K562 (cell line): ENCODE data around the gene PPFIA3. TPM values are rescaled to one million over a fixed set of nuclear protein-coding genes. Genes with fewer than 3 reads are reported as not detected.

ENCODE experiments used
- ADNP ChIP-seq: fragments of 200-800 bp; sonication (Bioruptor generic); IDR thresholded peaks from 2 replicates; pipeline ENCODE4 v1.6.1; 2016; ENCODE audit warnings: missing genetic modification characterization, missing compliant biosample characterization
- BCOR ChIP-seq: fragments of 450-650 bp; IDR thresholded peaks from 2 replicates; pipeline ENCODE4 v1.6.1; 2016
- CBX1 ChIP-seq: sonication (generic); IDR thresholded peaks from 2 replicates; pipeline ENCODE4 v1.6.1; 2016; ENCODE audit warnings: antibody characterized with exemption, low read depth, mild to moderate bottlenecking
- CBX5 ChIP-seq: IDR thresholded peaks from 2 replicates; pipeline ENCODE4 v1.6.1; 2014; ENCODE audit warnings: low read depth, borderline replicate concordance
- MXI1 ChIP-seq: IDR thresholded peaks from 2 replicates; pipeline ENCODE4 v1.6.1; 2011; ENCODE audit warnings: low read depth, mild to moderate bottlenecking, improper control_type of control experiment, low read length
- POLR2G ChIP-seq: fragments of 200-400 bp; formaldehyde crosslinking; IDR thresholded peaks from 2 replicates; pipeline ENCODE4 v1.6.1; 2017; ENCODE audit warnings: low read depth, mild to moderate bottlenecking, antibody characterized with exemption, low read length, moderate library complexity
- REST ChIP-seq, 2 experiments: fragments of 450-650 bp; formaldehyde crosslinking in 1 of 2; IDR thresholded peaks; 2 replicates each; pipeline versions ENCODE4 v1.4.0 to v1.6.1; 2014 to 2020; ENCODE audit warnings: mild to moderate bottlenecking in 2 of 2, borderline replicate concordance in 1 of 2, low read depth in 1 of 2
- RHOXF2B ChIP-seq: fragments of 250-450 bp; sonication (Bioruptor Pico); conservative IDR thresholded peaks from 2 replicates; pipeline ENCODE4 v1.5.1; 2021
- SMAD4 ChIP-seq: fragments of 250-450 bp; sonication (Bioruptor Pico); conservative IDR thresholded peaks from 2 replicates; pipeline ENCODE4 v1.8.0; 2021; ENCODE audit warnings: inconsistent platforms, mild to moderate bottlenecking, moderate library complexity
- STAT6 ChIP-seq: sonication (generic); formaldehyde crosslinking; IDR thresholded peaks from 2 replicates; pipeline ENCODE4 v1.8.1; 2023; ENCODE audit warnings: mild to moderate bottlenecking, missing genetic modification reagents
- ZNF583 ChIP-seq: fragments of 250-450 bp; sonication (Bioruptor Pico); IDR thresholded peaks from 2 replicates; pipeline ENCODE4 v1.4.0; 2020
- ZNF655 ChIP-seq: fragments of 250-450 bp; sonication (Bioruptor Pico); IDR thresholded peaks from 2 replicates; pipeline ENCODE4 v1.5.0; 2021
- polyA plus RNA-seq, 8 experiments: library from polyadenylated mRNA; depleted of rRNA in 4 of 8; stranded (reverse) in 5 of 8; unstranded in 3 of 8; fragments of >200 nt; fragmentation: Nextera tagmentation in 2 of 8; fragmentation: Illumina TruSeq in 1 of 8; extraction: Ambion mirVana in 2 of 8; extraction: Trizol in 1 of 8; gene quantifications; 2 replicates each; pipeline versions ENCODE4 v1.2.1 to v1.2.3, GENCODE V29; 2011 to 2014; ENCODE audit warnings: inconsistent platforms in 1 of 8, missing spikeins in 1 of 8
- total RNA-seq, 7 experiments: library from RNA; depleted of rRNA in 6 of 7; stranded (reverse); fragments of >200 nt in 6 of 7; fragmentation: Illumina TruSeq in 2 of 7; extraction: Trizol in 2 of 7; gene quantifications; 2 replicates each; pipeline versions ENCODE4 v1.2.1 to v1.2.3, GENCODE V29; 2011 to 2021; ENCODE audit warnings: low replicate concordance in 1 of 7
- TF ChIP-seq, protein P1 (sequence below), 2 experiments: IDR thresholded peaks; 2 replicates each; pipeline ENCODE4 v1.6.1; 2011; ENCODE audit warnings: borderline replicate concordance in 1 of 2, control low read depth in 1 of 2, low read depth in 1 of 2, low read length in 1 of 2, mild to moderate bottlenecking in 1 of 2, mixed read lengths in 1 of 2, moderate library complexity in 1 of 2; ENCODE audit not compliant: insufficient read depth in 1 of 2, insufficient read length in 1 of 2, poor library complexity in 1 of 2, severe bottlenecking in 1 of 2; ENCODE audit errors: extremely low read depth in 1 of 2

Gene PPFIA3
- total and polyA plus RNA-seq, 9 of the 15 experiments (the other 6 are each of a cell fraction or from before 2014, with no cell fraction given): 0.10 to 53.0 (median 17.6) TPM

GRCh38 chr19:49151267-49152118, 32.1 kb downstream of the PPFIA3 start (continued):
- no peak for TF ChIP-seq ZNF655
- TF ChIP-seq REST (IDR thresholded peaks at IDR 0.05; ENCODE audit: borderline replicate concordance): peak; percentile 42
- TF ChIP-seq REST (CRISPR knock-in tag; IDR thresholded peaks at IDR 0.05; ENCODE audit: low read depth): no peak
- TF ChIP-seq MXI1: peak; percentile 87; the same call in 1 of the 2 replicates
- no peak for TF ChIP-seq RHOXF2B (CRISPR knock-in tag)
- TF ChIP-seq ZNF583 (CRISPR knock-in tag): no peak
- TF ChIP-seq POLR2G: peak; percentile 73
- TF ChIP-seq ADNP (tag): peak; percentile 97
- TF ChIP-seq STAT6 (CRISPR knock-in tag): no peak
- TF ChIP-seq BCOR: peak; percentile 97
- TF ChIP-seq, protein P1, sequence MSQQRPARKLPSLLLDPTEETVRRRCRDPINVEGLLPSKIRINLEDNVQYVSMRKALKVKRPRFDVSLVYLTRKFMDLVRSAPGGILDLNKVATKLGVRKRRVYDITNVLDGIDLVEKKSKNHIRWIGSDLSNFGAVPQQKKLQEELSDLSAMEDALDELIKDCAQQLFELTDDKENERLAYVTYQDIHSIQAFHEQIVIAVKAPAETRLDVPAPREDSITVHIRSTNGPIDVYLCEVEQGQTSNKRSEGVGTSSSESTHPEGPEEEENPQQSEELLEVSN (IDR thresholded peaks at IDR 0.05; ENCODE audit: borderline replicate concordance in 1 of 2, extremely low read depth in 1 of 2, insufficient read depth in 1 of 2, insufficient read length in 1 of 2, low read depth in 1 of 2, low read length in 1 of 2, poor library complexity in 1 of 2, severe bottlenecking in 1 of 2): peak; percentile 81 to 88
- TF ChIP-seq CBX1: 0 out of 2 replicates have a peak, but pooled peaks have one; percentile 73
- no peak for TF ChIP-seq SMAD4 (CRISPR knock-in tag)
- TF ChIP-seq CBX5: no peak
